Liver (tissue), 9 donors: Measurements from ENCODE around the gene MST1. TPM values are rescaled to one million over a fixed set of nuclear protein-coding genes. Genes with fewer than 3 reads are reported as not detected.

ENCODE experiments used
- DNase-seq: peaks from one replicate; pipeline ENCODE4 v3.0.0-alpha.2; 2017; ENCODE audit warnings: low spot score
- H3K27ac ChIP-seq, 2 donors: one replicate each; pipeline ENCODE4 v1.7.0; 2013; ENCODE audit warnings: inconsistent platforms in 2 of 2, low read length in 2 of 2, control low read depth in 1 of 2, low read depth in 1 of 2, mild to moderate bottlenecking in 1 of 2
- H3K27me3 ChIP-seq, 4 donors: one replicate each; pipeline versions ENCODE4 v1.6.1 to v1.7.0; 2013; ENCODE audit warnings: low read length in 3 of 4, inconsistent platforms in 1 of 4, mild to moderate bottlenecking in 1 of 4, moderate library complexity in 1 of 4; ENCODE audit not compliant: control insufficient read depth in 4 of 4, insufficient read depth in 4 of 4
- H3K36me3 ChIP-seq, 4 donors: one replicate each; pipeline versions ENCODE4 v1.6.1 to v1.7.0; 2013; ENCODE audit warnings: low read length in 3 of 4, mild to moderate bottlenecking in 3 of 4, low read depth in 1 of 4, moderate library complexity in 1 of 4; ENCODE audit not compliant: control insufficient read depth in 4 of 4, insufficient read depth in 3 of 4
- H3K4me1 ChIP-seq, 4 donors: one replicate each; pipeline versions ENCODE4 v1.6.1 to v1.7.0; 2013; ENCODE audit warnings: low read length in 3 of 4, mild to moderate bottlenecking in 3 of 4, moderate library complexity in 1 of 4; ENCODE audit not compliant: control insufficient read depth in 4 of 4, insufficient read depth in 4 of 4
- H3K4me3 ChIP-seq, 3 donors: one replicate each; pipeline versions ENCODE4 v1.6.1 to v1.7.0; 2013; ENCODE audit warnings: low read length in 3 of 3, control low read depth in 1 of 3, low read depth in 1 of 3, mild to moderate bottlenecking in 1 of 3
- H3K9ac ChIP-seq, 2 donors: one replicate each; pipeline ENCODE4 v1.7.0; 2013; ENCODE audit warnings: low read length in 2 of 2, mild to moderate bottlenecking in 2 of 2, moderate library complexity in 2 of 2, control low read depth in 1 of 2, low read depth in 1 of 2
- H3K9me3 ChIP-seq, 4 donors: one replicate each; pipeline versions ENCODE4 v1.6.1 to v1.7.0; 2013; ENCODE audit warnings: low read length in 3 of 4; ENCODE audit not compliant: control insufficient read depth in 4 of 4
- ATF3 ChIP-seq: IDR thresholded peaks from 2 replicates; pipeline ENCODE4 v1.6.1; 2016; ENCODE audit warnings: antibody characterized with exemption
- EGR1 ChIP-seq, 2 donors: IDR thresholded peaks; 2 replicates each; pipeline ENCODE4 v1.6.1; 2016 to 2018; ENCODE audit warnings: antibody characterized with exemption in 2 of 2, low read depth in 2 of 2
- FOXA1 ChIP-seq: IDR thresholded peaks from 2 replicates; pipeline ENCODE4 v1.6.1; 2016; ENCODE audit warnings: antibody characterized with exemption
- FOXA2 ChIP-seq: IDR thresholded peaks from 2 replicates; pipeline ENCODE4 v1.6.1; 2016; ENCODE audit warnings: antibody characterized with exemption
- GABPA ChIP-seq, 2 donors: IDR thresholded peaks in 1 of 2; conservative IDR thresholded peaks in 1 of 2; 2 replicates each; pipeline ENCODE4 v1.6.1; 2016; ENCODE audit warnings: antibody characterized with exemption in 2 of 2, mild to moderate bottlenecking in 1 of 2, moderate library complexity in 1 of 2
- HNF4A ChIP-seq, 2 donors: conservative IDR thresholded peaks; 2 replicates each; pipeline ENCODE4 v1.6.1; 2016; ENCODE audit warnings: antibody characterized with exemption in 2 of 2, mild to moderate bottlenecking in 2 of 2
- HNF4G ChIP-seq: IDR thresholded peaks from 2 replicates; pipeline ENCODE4 v1.6.1; 2016; ENCODE audit warnings: antibody characterized with exemption
- JUND ChIP-seq, 2 donors: IDR thresholded peaks; 2 replicates each; pipeline ENCODE4 v1.6.1; 2016; ENCODE audit warnings: antibody characterized with exemption in 2 of 2
- NR2F2 ChIP-seq: IDR thresholded peaks from 2 replicates; pipeline ENCODE4 v1.6.1; 2016; ENCODE audit warnings: antibody characterized with exemption
- RAD21 ChIP-seq, 2 donors: IDR thresholded peaks; 2 replicates each; pipeline ENCODE4 v1.6.1; 2016; ENCODE audit warnings: antibody characterized with exemption in 2 of 2, mild to moderate bottlenecking in 2 of 2
- REST ChIP-seq: IDR thresholded peaks from 2 replicates; pipeline ENCODE4 v1.6.1; 2016; ENCODE audit warnings: antibody characterized with exemption, mild to moderate bottlenecking
- RXRA ChIP-seq, 2 donors: IDR thresholded peaks; 2 replicates each; pipeline ENCODE4 v1.6.1; 2017 to 2018; ENCODE audit warnings: antibody characterized with exemption in 2 of 2, mild to moderate bottlenecking in 1 of 2
- SP1 ChIP-seq: IDR thresholded peaks from 2 replicates; pipeline ENCODE4 v1.6.1; 2018; ENCODE audit warnings: antibody characterized with exemption, mild to moderate bottlenecking
- TAF1 ChIP-seq: conservative IDR thresholded peaks from 2 replicates; pipeline ENCODE4 v1.6.1; 2016; ENCODE audit warnings: antibody characterized with exemption, mild to moderate bottlenecking
- YY1 ChIP-seq: IDR thresholded peaks from 2 replicates; pipeline ENCODE4 v1.6.1; 2016; ENCODE audit warnings: antibody characterized with exemption, mild to moderate bottlenecking
- ZBTB33 ChIP-seq: IDR thresholded peaks from 2 replicates; pipeline ENCODE4 v1.6.1; 2016; ENCODE audit warnings: antibody characterized with exemption
- WGBS: extraction: QIAGEN DNeasy Blood & Tissue Kit; methylation state at CpG from one replicate; pipeline ENCODE4 v1.1.7; 2013; 5-methylcytosine and 5-hydroxymethylcytosine counted together
- polyA plus RNA-seq, 2 donors: library from polyadenylated mRNA; stranded (reverse) in 1 of 2; unstranded in 1 of 2; fragments of 200-250 nt in 1 of 2; fragments of >200 nt in 1 of 2; fragmentation: Nextera tagmentation in 1 of 2; extraction: Ambion mirVana in 1 of 2; gene quantifications; one replicate each; pipeline versions ENCODE4 v1.2.1 to v1.2.3, GENCODE V29; 2013 to 2015
- total RNA-seq, 2 donors: library from RNA; depleted of rRNA; stranded (reverse); fragments of >200 nt; gene quantifications; one replicate each; pipeline ENCODE4 v1.2.3, GENCODE V29; 2014
- TF ChIP-seq, protein P1 (sequence below): fragments of 150-350 bp; IDR thresholded peaks from 2 replicates; pipeline ENCODE4 v1.5.1; 2017; ENCODE audit warnings: improper control_type of control experiment, low read depth, low read length; ENCODE audit not compliant: missing input control
- TF ChIP-seq, protein P2 (sequence below): IDR thresholded peaks from 2 replicates; pipeline ENCODE4 v1.6.1; 2016; ENCODE audit warnings: antibody characterized with exemption
- donor health status: healthy.
- donor health status: healthy.
- donor health status: healthy.
- donor health status: healthy.
- donor health status: healthy.

MST1 gene
- total and polyA plus RNA-seq, 4 donors = 262 to 634 (median 530) TPM

DNA sequence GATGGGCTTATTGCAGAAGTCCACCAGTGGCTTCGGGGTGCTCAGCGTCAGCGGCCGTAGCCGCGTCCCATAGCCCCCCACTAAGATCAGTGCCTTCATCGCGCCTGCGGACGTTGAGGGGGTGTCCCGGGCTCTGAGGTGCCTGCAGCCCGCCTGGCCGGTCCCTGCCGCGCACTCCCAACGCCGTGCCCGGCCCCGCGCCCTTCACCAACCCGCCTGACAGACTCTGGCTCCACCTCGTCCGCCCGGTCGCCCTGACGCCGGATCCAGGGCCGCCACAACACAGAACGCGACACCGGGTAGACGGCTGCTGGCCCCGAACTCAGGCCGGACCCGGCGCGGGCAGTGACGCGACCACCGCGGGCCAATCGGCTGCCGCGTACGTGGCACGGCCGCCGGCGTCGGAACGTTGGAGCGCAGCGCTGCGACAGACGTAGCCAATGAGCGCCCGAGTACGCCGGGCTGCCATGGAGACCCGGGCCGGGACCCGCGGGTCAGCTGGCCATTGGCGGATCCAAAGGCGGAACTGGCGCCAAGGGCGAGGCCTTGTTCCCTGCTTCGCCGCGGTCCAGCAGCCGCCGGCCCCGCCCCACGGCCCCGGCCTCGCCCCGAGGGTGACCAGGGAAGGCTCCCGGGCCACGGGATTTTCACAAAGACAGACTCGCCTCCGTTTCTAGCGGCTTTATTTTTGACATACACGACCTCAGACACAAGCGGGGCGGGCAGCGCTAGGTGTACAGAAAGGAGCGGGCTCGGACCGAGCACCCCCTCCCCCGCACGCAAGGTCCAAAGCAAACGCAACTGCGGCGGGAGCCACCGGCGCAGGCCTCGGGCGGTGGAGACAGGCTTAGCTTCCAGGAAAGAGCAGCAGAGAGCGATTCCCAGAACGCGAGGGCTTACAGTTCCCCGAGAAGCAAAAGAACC, 34.6 kb upstream of the MST1 start, which contains the start of gene GMPPB:
Gene GMPPB, minus strand, starts transcription at position 324 of the 924 bp plus-strand sequence. Its CDS starts 225 bp downstream, at position 99.
- WGBS = under 1% methylated on average over 102 of the region's 102 CpGs
- DNase-seq = peak; percentile 97
- TF ChIP-seq TAF1 (no peak), YY1 (peak; percentile 41), HNF4A (conservative IDR thresholded peaks at IDR 0.05) (peak in 1 of 2 donors; percentile 0), EGR1 (IDR thresholded peaks at IDR 0.05; ENCODE audit: low read depth in 2 of 2) (no peak), NR2F2 (peak; percentile 15), RAD21 (IDR thresholded peaks at IDR 0.05) (peak in 1 of 2 donors; percentile 9), FOXA1 (no peak), HNF4G (no peak), SP1 (peak; percentile 59), REST (peak; percentile 75), GABPA (IDR thresholded peaks at IDR 0.05 in 1 of 2, conservative IDR thresholded peaks at IDR 0.05 in 1 of 2) (peak in 1 of 2 donors; percentile 32), ATF3 (no peak), ZBTB33 (no peak), FOXA2 (no peak), RXRA (IDR thresholded peaks at IDR 0.05) (peak in 1 of 2 donors; percentile 14), JUND (IDR thresholded peaks at IDR 0.05) (no peak)
- TF ChIP-seq, protein P1, sequence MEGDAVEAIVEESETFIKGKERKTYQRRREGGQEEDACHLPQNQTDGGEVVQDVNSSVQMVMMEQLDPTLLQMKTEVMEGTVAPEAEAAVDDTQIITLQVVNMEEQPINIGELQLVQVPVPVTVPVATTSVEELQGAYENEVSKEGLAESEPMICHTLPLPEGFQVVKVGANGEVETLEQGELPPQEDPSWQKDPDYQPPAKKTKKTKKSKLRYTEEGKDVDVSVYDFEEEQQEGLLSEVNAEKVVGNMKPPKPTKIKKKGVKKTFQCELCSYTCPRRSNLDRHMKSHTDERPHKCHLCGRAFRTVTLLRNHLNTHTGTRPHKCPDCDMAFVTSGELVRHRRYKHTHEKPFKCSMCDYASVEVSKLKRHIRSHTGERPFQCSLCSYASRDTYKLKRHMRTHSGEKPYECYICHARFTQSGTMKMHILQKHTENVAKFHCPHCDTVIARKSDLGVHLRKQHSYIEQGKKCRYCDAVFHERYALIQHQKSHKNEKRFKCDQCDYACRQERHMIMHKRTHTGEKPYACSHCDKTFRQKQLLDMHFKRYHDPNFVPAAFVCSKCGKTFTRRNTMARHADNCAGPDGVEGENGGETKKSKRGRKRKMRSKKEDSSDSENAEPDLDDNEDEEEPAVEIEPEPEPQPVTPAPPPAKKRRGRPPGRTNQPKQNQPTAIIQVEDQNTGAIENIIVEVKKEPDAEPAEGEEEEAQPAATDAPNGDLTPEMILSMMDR = no peak
- TF ChIP-seq, protein P2, sequence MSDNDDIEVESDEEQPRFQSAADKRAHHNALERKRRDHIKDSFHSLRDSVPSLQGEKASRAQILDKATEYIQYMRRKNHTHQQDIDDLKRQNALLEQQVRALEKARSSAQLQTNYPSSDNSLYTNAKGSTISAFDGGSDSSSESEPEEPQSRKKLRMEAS = no peak
- Histone ChIP-seq H3K27me3 (no peaks in the 10 kb centered on the region), H3K27ac (peak within 1 kb of the TSS; percentile 90 to 92), H3K36me3 (peaks cover 5 to 29% (median 11%) of the 10 kb centered on the region in 4 donors), H3K4me3 (peak within 1 kb of the TSS; percentile 91 to 94 (median 93)), H3K9ac (peak within 1 kb of the TSS; percentile 75 to 80), H3K4me1 (peaks cover 6 to 50% (median 37%) of the 10 kb centered on the region in 4 donors), H3K9me3 (no peaks in the 10 kb centered on the region)
